Loucy (cell line): ENCODE results near the gene ARL13A.

Source experiments
- CTCF ChIP-seq: fragments of 200-600 bp; sonication (generic); conservative IDR thresholded peaks from 2 replicates; pipeline ENCODE4 v1.5.1; 2014; ENCODE audit warnings: mild to moderate bottlenecking, antibody characterized with exemption, low read length
- EZH2phosphoT487 ChIP-seq: fragments of 200-600 bp; IDR thresholded peaks from 2 replicates; pipeline ENCODE4 v1.6.1; 2018; ENCODE audit warnings: antibody characterized with exemption, mild to moderate bottlenecking, moderate library complexity, borderline replicate concordance

- TF ChIP-seq CTCF = no peak
- no peak for TF ChIP-seq EZH2phosphoT487
These were observed 24.9 kb upstream of the ARL13A start for GRCh38 chrX:100944601-100945000.
